Suprapubic skin (tissue), 4 donors: ENCODE data around the gene PRICKLE2. TPM values are rescaled to one million over a fixed set of nuclear protein-coding genes. Genes with fewer than 3 reads are reported as not detected.

Source experiments
- DNase-seq, 2 donors: peaks; one replicate each; pipeline ENCODE4 v3.0.0-alpha.2; 2019; ENCODE audit warnings: low spot score in 2 of 2
- H3K27ac ChIP-seq: fragments of 200-600 bp; sonication (generic); one replicate; pipeline ENCODE4 v1.5.1; 2019
- H3K27me3 ChIP-seq: fragments of 200-600 bp; sonication (generic); one replicate; pipeline ENCODE4 v1.5.1; 2019
- H3K36me3 ChIP-seq: fragments of 200-600 bp; sonication (generic); one replicate; pipeline ENCODE4 v1.5.1; 2019
- H3K4me1 ChIP-seq: fragments of 200-600 bp; sonication (generic); one replicate; pipeline ENCODE4 v1.5.1; 2019
- H3K4me3 ChIP-seq: fragments of 200-600 bp; sonication (generic); one replicate; pipeline ENCODE4 v1.5.1; 2019; ENCODE audit warnings: mild to moderate bottlenecking
- H3K9me3 ChIP-seq: fragments of 200-600 bp; sonication (generic); one replicate; pipeline ENCODE4 v1.5.1; 2019
- CTCF ChIP-seq, 2 donors: fragments of 200-600 bp in 1 of 2; fragments of 450-650 bp in 1 of 2; sonication (generic) in 1 of 2; IDR thresholded peaks; one replicate each; pipeline ENCODE4 v1.5.1; 2016 to 2019; ENCODE audit warnings: antibody characterized with exemption in 2 of 2, mild to moderate bottlenecking in 1 of 2, moderate library complexity in 1 of 2
- EP300 ChIP-seq: sonication (generic); formaldehyde crosslinking; IDR thresholded peaks from one replicate; pipeline ENCODE4 v1.6.1; 2017; ENCODE audit warnings: antibody characterized with exemption
- POLR2A ChIP-seq, 2 donors: fragments of 450-650 bp; IDR thresholded peaks; one replicate each; pipeline ENCODE4 v1.6.1; 2017; ENCODE audit warnings: antibody characterized with exemption in 2 of 2, mild to moderate bottlenecking in 2 of 2, moderate library complexity in 2 of 2
- POLR2AphosphoS5 ChIP-seq, 3 donors: sonication (generic); formaldehyde crosslinking; IDR thresholded peaks; one replicate each; pipeline ENCODE4 v1.6.1; 2017; ENCODE audit warnings: antibody characterized with exemption in 3 of 3
- WGBS: methylation state at CpG from one replicate; pipeline ENCODE4 v1.1.5; 2018; 5-methylcytosine and 5-hydroxymethylcytosine counted together
- total RNA-seq, 4 donors: library from RNA; depleted of rRNA; stranded (reverse); fragments of >200 nt; gene quantifications; one replicate each; pipeline ENCODE4 v1.1.0, GENCODE V29; 2016

PRICKLE2 gene
- total RNA-seq, 4 donors from 2014 or later = 6.7 to 14.5 (median 11.9) TPM

GRCh38 chr3:64214381-64215018, 10.8 kb downstream of the PRICKLE2 start:
- TF ChIP-seq EP300 = no peak
- no peak for TF ChIP-seq CTCF (IDR thresholded peaks at IDR 0.05)
- no peak for TF ChIP-seq POLR2AphosphoS5 (IDR thresholded peaks at IDR 0.05)
- no peak for TF ChIP-seq POLR2A (IDR thresholded peaks at IDR 0.05)
- Histone ChIP-seq H3K4me1 (peaks cover 59% of the 10 kb centered on the region), H3K4me3 (peak overlapping the region; percentile 37), H3K27me3 (no peaks in the 10 kb centered on the region), H3K27ac (peak overlapping the region; percentile 89), H3K9me3 (no peaks in the 10 kb centered on the region), H3K36me3 (no peaks in the 10 kb centered on the region)
- WGBS = 44% methylated on average over 11 of the region's 11 CpGs
- peak; percentile 82 to 84 for DNase-seq

- peak overlapping the region; percentile 37 for H3K4me3 ChIP-seq
- no peaks in the 10 kb centered on the region for H3K9me3 ChIP-seq
- H3K4me1 ChIP-seq = peaks cover 62% of the 10 kb centered on the region
- H3K27me3 ChIP-seq = no peaks in the 10 kb centered on the region
- no peak for TF ChIP-seq POLR2A (IDR thresholded peaks at IDR 0.05)
- TF ChIP-seq CTCF (IDR thresholded peaks at IDR 0.05) = no peak
- no peak for TF ChIP-seq EP300
- TF ChIP-seq POLR2AphosphoS5 (IDR thresholded peaks at IDR 0.05) = no peak
- H3K36me3 ChIP-seq = no peaks in the 10 kb centered on the region
- DNase-seq = peak in 1 of 2 donors; percentile 80
- peak overlapping the region; percentile 89 for H3K27ac ChIP-seq
- WGBS = 28% methylated on average over 8 of the region's 8 CpGs
Measured at GRCh38 chr3:64213962-64214379, 11.3 kb downstream of the PRICKLE2 start.

- no peaks in the 10 kb centered on the region for H3K27me3 ChIP-seq
- 77% methylated on average over 9 of the region's 9 CpGs for WGBS
- TF ChIP-seq EP300 (no peak), POLR2A (IDR thresholded peaks at IDR 0.05) (no peak), POLR2AphosphoS5 (IDR thresholded peaks at IDR 0.05) (no peak), CTCF (IDR thresholded peaks at IDR 0.05) (no peak)
- peak overlapping the region; percentile 37 for H3K4me3 ChIP-seq
- H3K4me1 ChIP-seq = peaks cover 62% of the 10 kb centered on the region
- no peaks in the 10 kb centered on the region for H3K9me3 ChIP-seq
- H3K36me3 ChIP-seq = no peaks in the 10 kb centered on the region
- no peak for DNase-seq
- peak overlapping the region; percentile 89 for H3K27ac ChIP-seq
Measured at GRCh38 chr3:64213224-64213878, 11.9 kb downstream of the PRICKLE2 start.

GRCh38 chr3:64209866-64210621, 15.2 kb downstream of the PRICKLE2 start:
- 18% methylated on average over 12 of the region's 12 CpGs for WGBS
- Histone ChIP-seq H3K4me3 (no peak overlapping the region), H3K9me3 (no peaks in the 10 kb centered on the region), H3K36me3 (no peaks in the 10 kb centered on the region), H3K27ac (peak overlapping the region; percentile 78), H3K27me3 (no peaks in the 10 kb centered on the region), H3K4me1 (peaks cover 54% of the 10 kb centered on the region)
- peak; percentile 82 to 91 for DNase-seq
- TF ChIP-seq POLR2AphosphoS5 (IDR thresholded peaks at IDR 0.05) (no peak), EP300 (no peak), POLR2A (IDR thresholded peaks at IDR 0.05) (no peak), CTCF (IDR thresholded peaks at IDR 0.05) (no peak)
